ENCODE results near the gene PTPRR. TPM values are rescaled to one million over a fixed set of nuclear protein-coding genes. Genes with fewer than 3 reads are reported as not detected.

The PTPRR gene
- total RNA-seq, 1 donor from 2014 or later = 1.4 TPM

GRCh38 chr12:70652451-70652850, 268.1 kb downstream of the PTPRR start:
- H3K27ac ChIP-seq = no peak overlapping the region
- intact Hi-C loops (cut with DNase I) = no loop called here
- no peaks in the 10 kb centered on the region for H3K27me3 ChIP-seq (ENCODE audit: low read depth)
- H3K36me3 ChIP-seq = no peaks in the 10 kb centered on the region
- H3K4me3 ChIP-seq = no peak overlapping the region
- no peaks in the 10 kb centered on the region for H3K9me3 ChIP-seq
- peaks cover 8% of the 10 kb centered on the region for H3K4me1 ChIP-seq
- DNase-seq (no peak), ATAC-seq (no peak)
- TF ChIP-seq, protein P1, sequence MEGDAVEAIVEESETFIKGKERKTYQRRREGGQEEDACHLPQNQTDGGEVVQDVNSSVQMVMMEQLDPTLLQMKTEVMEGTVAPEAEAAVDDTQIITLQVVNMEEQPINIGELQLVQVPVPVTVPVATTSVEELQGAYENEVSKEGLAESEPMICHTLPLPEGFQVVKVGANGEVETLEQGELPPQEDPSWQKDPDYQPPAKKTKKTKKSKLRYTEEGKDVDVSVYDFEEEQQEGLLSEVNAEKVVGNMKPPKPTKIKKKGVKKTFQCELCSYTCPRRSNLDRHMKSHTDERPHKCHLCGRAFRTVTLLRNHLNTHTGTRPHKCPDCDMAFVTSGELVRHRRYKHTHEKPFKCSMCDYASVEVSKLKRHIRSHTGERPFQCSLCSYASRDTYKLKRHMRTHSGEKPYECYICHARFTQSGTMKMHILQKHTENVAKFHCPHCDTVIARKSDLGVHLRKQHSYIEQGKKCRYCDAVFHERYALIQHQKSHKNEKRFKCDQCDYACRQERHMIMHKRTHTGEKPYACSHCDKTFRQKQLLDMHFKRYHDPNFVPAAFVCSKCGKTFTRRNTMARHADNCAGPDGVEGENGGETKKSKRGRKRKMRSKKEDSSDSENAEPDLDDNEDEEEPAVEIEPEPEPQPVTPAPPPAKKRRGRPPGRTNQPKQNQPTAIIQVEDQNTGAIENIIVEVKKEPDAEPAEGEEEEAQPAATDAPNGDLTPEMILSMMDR (IDR thresholded peaks at IDR 0.05) = no peak

- DNase-seq = no peak
- Histone ChIP-seq H3K27ac (no peak overlapping the region), H3K4me3 (no peak overlapping the region), H3K9me3 (no peaks in the 10 kb centered on the region), H3K27me3 (ENCODE audit: low read depth) (no peaks in the 10 kb centered on the region), H3K36me3 (no peaks in the 10 kb centered on the region), H3K4me1 (peaks cover 18% of the 10 kb centered on the region)
- TF ChIP-seq, protein P1 (IDR thresholded peaks at IDR 0.05) = no peak
- no peak for ATAC-seq
- intact Hi-C loops (cut with DNase I) = no loop called here
Measured at GRCh38 chr12:70648831-70649230, 271.7 kb downstream of the PTPRR start.

DNA sequence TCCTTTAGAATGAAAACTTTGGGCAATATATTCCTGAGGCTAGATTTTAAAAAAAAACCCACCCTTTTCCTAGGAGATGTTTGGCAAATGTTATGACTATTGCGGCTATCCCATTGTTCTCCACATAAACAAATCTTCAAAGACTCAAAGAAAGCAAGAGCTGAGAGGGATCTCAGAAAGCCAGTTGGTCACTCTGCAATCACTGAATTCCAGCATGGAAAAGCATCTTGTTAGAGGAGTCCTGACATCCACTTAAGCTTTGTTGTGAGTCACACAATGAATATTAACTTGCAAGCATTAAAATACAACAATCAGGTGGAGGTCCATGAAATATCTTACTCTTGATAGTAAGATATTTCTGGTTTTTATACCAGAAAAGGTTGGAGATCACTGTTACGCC, 272.3 kb downstream of the PTPRR start:
- peaks cover 18% of the 10 kb centered on the region for H3K4me1 ChIP-seq
- intact Hi-C loops (cut with DNase I) = no loop called here
- TF ChIP-seq, protein P1 (IDR thresholded peaks at IDR 0.05) = no peak
- ATAC-seq (no peak), DNase-seq (no peak)
- no peaks in the 10 kb centered on the region for H3K27me3 ChIP-seq (ENCODE audit: low read depth)
- H3K4me3 ChIP-seq = no peak overlapping the region
- H3K27ac ChIP-seq = no peak overlapping the region
- no peaks in the 10 kb centered on the region for H3K36me3 ChIP-seq
- no peaks in the 10 kb centered on the region for H3K9me3 ChIP-seq

DNA sequence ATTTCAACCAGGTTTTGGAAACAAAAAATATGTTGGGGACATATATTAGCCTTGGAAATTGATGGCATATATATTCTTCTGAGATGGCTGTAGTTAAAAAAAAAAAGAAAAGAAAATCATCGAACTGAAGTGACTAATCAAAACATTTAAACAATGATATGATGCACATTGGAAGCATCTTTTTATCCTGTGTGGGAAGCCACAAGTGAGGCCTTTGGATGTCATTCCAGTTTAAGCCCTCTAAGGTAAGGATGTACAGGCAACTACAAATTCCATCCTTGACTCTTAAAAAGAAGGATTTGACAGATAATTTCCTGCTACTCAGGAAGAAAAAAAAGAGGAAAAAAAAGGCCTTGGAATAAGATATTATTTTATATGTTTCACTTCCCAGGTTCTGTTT, 273.7 kb downstream of the PTPRR start:
- DNase-seq = no peak
- peaks cover 18% of the 10 kb centered on the region for H3K4me1 ChIP-seq
- intact Hi-C loops (cut with DNase I) = no loop called here
- no peak overlapping the region for H3K27ac ChIP-seq
- ATAC-seq = no peak
- H3K36me3 ChIP-seq = no peaks in the 10 kb centered on the region
- H3K4me3 ChIP-seq = no peak overlapping the region
- H3K9me3 ChIP-seq = no peaks in the 10 kb centered on the region
- TF ChIP-seq, protein P1 (IDR thresholded peaks at IDR 0.05) = no peak
- H3K27me3 ChIP-seq (ENCODE audit: low read depth) = no peaks in the 10 kb centered on the region

- Histone ChIP-seq H3K4me1 (peaks cover 18% of the 10 kb centered on the region), H3K4me3 (peak overlapping the region; percentile 20), H3K9me3 (no peaks in the 10 kb centered on the region), H3K36me3 (no peaks in the 10 kb centered on the region), H3K27ac (peak overlapping the region; percentile 37), H3K27me3 (ENCODE audit: low read depth) (no peaks in the 10 kb centered on the region)
- ATAC-seq = peak; percentile 83 to 84
- intact Hi-C loops (cut with DNase I) = no loop called here
- peak; percentile 57 for DNase-seq
- TF ChIP-seq, protein P1 (IDR thresholded peaks at IDR 0.05) = no peak
Measured at GRCh38 chr12:70645494-70646317, 274.8 kb downstream of the PTPRR start.
